Measurements from ENCODE around the gene SEMA3B. TPM values are rescaled to one million over a fixed set of nuclear protein-coding genes. Genes with fewer than 3 reads are reported as not detected.

The SEMA3B gene
- polyA plus RNA-seq, 3 donors, result 0.56 TPM; not detected in 2

DNA sequence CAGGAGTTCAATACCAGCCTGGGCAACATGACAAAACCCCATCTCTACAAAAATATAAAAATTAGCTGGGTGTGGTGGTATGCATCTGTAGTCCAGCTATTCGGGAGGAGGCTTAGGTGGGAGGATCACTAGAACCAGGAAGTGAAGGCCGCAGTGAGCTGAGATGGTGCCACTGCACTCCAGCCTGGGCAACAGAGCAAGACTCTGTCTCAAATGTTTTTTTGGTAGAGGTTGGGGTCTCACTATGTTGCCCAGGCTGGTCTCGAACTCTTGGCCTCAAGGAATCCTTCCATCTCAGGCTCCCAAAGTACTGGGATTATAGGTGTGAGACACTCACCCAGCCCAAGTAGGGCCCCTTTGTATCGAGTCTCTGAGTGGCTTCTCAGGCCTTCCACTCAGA, 25.1 kb downstream of the SEMA3B start:
- peaks cover 30% of the 10 kb centered on the region for H3K4me1 Mint-ChIP-seq
- H3K9me3 ChIP-seq (replicated peaks in 1 of 2; ENCODE audit: control insufficient read depth in 1 of 2, insufficient read depth in 1 of 2, low read length in 2 of 2), result no peaks in the 10 kb centered on the region

DNA sequence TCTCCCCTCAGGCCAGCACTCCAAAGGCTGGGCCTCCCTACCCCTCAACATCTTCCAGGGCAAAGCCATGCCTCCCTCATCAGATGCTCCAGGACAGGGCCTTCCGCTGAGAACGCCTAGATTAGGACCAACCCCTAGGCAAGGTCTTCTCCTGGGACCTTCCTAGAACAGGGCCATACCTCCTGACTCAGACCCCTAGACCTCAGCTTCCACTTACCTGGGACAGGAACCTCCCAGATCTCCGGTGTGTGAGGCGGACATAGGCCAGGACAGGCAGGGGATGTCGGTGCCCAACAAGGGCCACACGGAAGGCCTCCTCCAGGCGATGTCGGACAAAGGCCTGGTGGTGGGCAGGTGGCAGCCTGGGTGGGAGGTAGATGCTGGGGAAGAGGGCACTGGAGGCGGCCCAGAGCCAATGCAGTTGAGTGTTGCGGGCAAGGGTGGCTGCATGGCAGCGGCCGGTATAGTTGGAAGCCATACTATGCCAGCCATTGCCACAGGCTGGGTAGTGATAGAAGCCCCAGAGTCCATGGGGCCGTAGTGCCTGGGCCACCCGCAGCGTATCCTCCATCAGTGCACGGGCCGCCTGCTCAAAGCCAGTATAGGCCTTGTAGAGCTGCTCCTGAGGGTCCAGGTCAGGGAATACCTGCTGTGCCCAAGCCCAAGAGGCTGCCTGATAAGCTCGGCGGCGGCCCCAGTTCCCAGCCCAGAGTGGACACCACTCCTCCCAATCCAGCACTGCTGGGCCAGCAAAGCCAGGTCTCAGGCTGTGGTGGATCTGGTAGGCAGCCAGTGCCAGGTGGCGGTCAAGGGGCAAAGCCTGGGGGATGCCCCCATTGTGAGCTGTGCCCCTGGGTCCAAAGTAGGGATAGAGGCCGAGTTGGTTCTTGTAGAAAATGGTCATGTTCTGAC, 25.8 kb downstream of the SEMA3B start:
- H3K9me3 ChIP-seq (replicated peaks in 1 of 2; ENCODE audit: control insufficient read depth in 1 of 2, insufficient read depth in 1 of 2, low read length in 2 of 2), result no peaks in the 10 kb centered on the region
- peaks cover 33 to 43% of the 10 kb centered on the region in 2 donors for H3K4me1 ChIP-seq (ENCODE audit: control insufficient read depth in 1 of 2, insufficient read depth in 2 of 2, low read length in 2 of 2)
- H3K36me3 Mint-ChIP-seq, result peaks cover 3 to 17% of the 10 kb centered on the region in 2 donors
- no peak overlapping the region for H3K4me3 Mint-ChIP-seq
- no peak overlapping the region for H3K4me2 ChIP-seq (replicated peaks; ENCODE audit: extremely low read depth, low read length, poor library complexity, severe bottlenecking)
- H3K27me3 Mint-ChIP-seq (ENCODE audit: low read depth in 3 of 3), result no peaks in the 10 kb centered on the region
- 97% methylated on average over 22 of the region's 22 CpGs for WGBS (ENCODE audit: insufficient coverage)
- H3K79me2 ChIP-seq (ENCODE audit: insufficient read depth, low read length), result peaks cover 41% of the 10 kb centered on the region
- intact Hi-C loops (cut with micrococcal nuclease), result loop anchor here (5.0 kb wide), 1 partner anchor 43 kb away; no protein-coding TSS in a partner anchor
- no peaks in the 10 kb centered on the region for H4K20me1 ChIP-seq (ENCODE audit: insufficient read depth, low read length)
- no peak for TF ChIP-seq CTCF (IDR thresholded peaks at IDR 0.05)
- no peak overlapping the region for H3K27ac ChIP-seq (ENCODE audit: low read depth in 1 of 2, low read length in 2 of 2)
- no peak overlapping the region for H2AFZ ChIP-seq (ENCODE audit: insufficient read depth, low read depth, low read length, poor library complexity, severe bottlenecking)
- H3K27ac Mint-ChIP-seq, result peak overlapping the region in 1 of 7 donors; percentile 32
- no peaks in the 10 kb centered on the region for H3K9me3 Mint-ChIP-seq
- no peaks in the 10 kb centered on the region for H3K27me3 ChIP-seq (ENCODE audit: control insufficient read depth in 2 of 2, insufficient read depth in 2 of 2, low read length in 2 of 2)
- no peak overlapping the region for H3K9ac ChIP-seq (ENCODE audit: insufficient read depth, low read length, poor library complexity, severe bottlenecking)
- peaks cover 33% of the 10 kb centered on the region for H3K4me1 Mint-ChIP-seq
- H3K4me3 ChIP-seq (replicated peaks in 1 of 3; ENCODE audit: low read depth in 2 of 3, low read length in 3 of 3), result no peak overlapping the region
- H3K36me3 ChIP-seq (replicated peaks in 1 of 2; ENCODE audit: control insufficient read depth in 1 of 2, insufficient read depth in 2 of 2, low read length in 2 of 2), result peaks cover 5 to 8% of the 10 kb centered on the region in 2 donors
- peak in 1 of 3 donors; percentile 5 for DNase-seq

More for the DNA sequence above, 25.1 kb downstream of the SEMA3B start:
- Mint-ChIP-seq H3K4me3 (no peak overlapping the region), H3K9me3 (no peaks in the 10 kb centered on the region), H3K27ac (no peak overlapping the region), H3K36me3 (peaks cover 8 to 23% of the 10 kb centered on the region in 2 donors), H3K27me3 (ENCODE audit: low read depth in 3 of 3) (no peaks in the 10 kb centered on the region)
- Histone ChIP-seq H3K4me1 (ENCODE audit: control insufficient read depth in 1 of 2, insufficient read depth in 2 of 2, low read length in 2 of 2) (peaks cover 31 to 41% of the 10 kb centered on the region in 2 donors), H3K27me3 (ENCODE audit: control insufficient read depth in 2 of 2, insufficient read depth in 2 of 2, low read length in 2 of 2) (no peaks in the 10 kb centered on the region), H4K20me1 (ENCODE audit: insufficient read depth, low read length) (no peaks in the 10 kb centered on the region), H2AFZ (ENCODE audit: insufficient read depth, low read depth, low read length, poor library complexity, severe bottlenecking) (no peak overlapping the region), H3K27ac (ENCODE audit: low read depth in 1 of 2, low read length in 2 of 2) (no peak overlapping the region), H3K36me3 (replicated peaks in 1 of 2; ENCODE audit: control insufficient read depth in 1 of 2, insufficient read depth in 2 of 2, low read length in 2 of 2) (peaks cover 12 to 14% of the 10 kb centered on the region in 2 donors), H3K4me2 (replicated peaks; ENCODE audit: extremely low read depth, low read length, poor library complexity, severe bottlenecking) (no peak overlapping the region), H3K4me3 (replicated peaks in 1 of 3; ENCODE audit: low read depth in 2 of 3, low read length in 3 of 3) (no peak overlapping the region), H3K9ac (ENCODE audit: insufficient read depth, low read length, poor library complexity, severe bottlenecking) (no peak overlapping the region), H3K79me2 (ENCODE audit: insufficient read depth, low read length) (peaks cover 41% of the 10 kb centered on the region)
- intact Hi-C loops (cut with micrococcal nuclease), result no loop called here
- no peak for TF ChIP-seq CTCF (IDR thresholded peaks at IDR 0.05)
- peak in 1 of 3 donors; percentile 2 for DNase-seq
- 80% methylated on average over 1 of the region's 4 CpGs for WGBS (ENCODE audit: insufficient coverage)

All from CD14-positive monocyte (primary cell).